ENCODE results near the gene KIRREL2. TPM values are rescaled to one million over a fixed set of nuclear protein-coding genes. Genes with fewer than 3 reads are reported as not detected.

KIRREL2 gene
- total and polyA plus RNA-seq, 9 of the 15 experiments (the other 6 are each of a cell fraction or from before 2014, with no cell fraction given), result 0.01 to 0.12 (median 0.09) TPM; not detected in 4

- TF ChIP-seq POU5F1 (IDR thresholded peaks at IDR 0.05; ENCODE audit: borderline replicate concordance, low read depth, low read length, partially characterized antibody) (no peak), ZZZ3 (IDR thresholded peaks at IDR 0.05) (no peak), GABPB1 (CRISPR knock-in tag; IDR thresholded peaks at IDR 0.05) (no peak), ZC3H11A (IDR thresholded peaks at IDR 0.05; ENCODE audit: low read depth, low read length) (no peak), POLR3A (IDR thresholded peaks at IDR 0.05; ENCODE audit: borderline replicate concordance, extremely low read depth, insufficient read depth, insufficient read length) (no peak), MAZ (CRISPR knock-in tag; conservative IDR thresholded peaks at IDR 0.05 in 1 of 2, IDR thresholded peaks at IDR 0.05 in 1 of 2) (0 out of 4 replicates have a peak, but pooled peaks of 1 of the 2 experiments have one; percentile 17), PKNOX1 (IDR thresholded peaks at IDR 0.05) (peak; percentile 35; the same call in 1 of the 2 replicates), RBM14 (IDR thresholded peaks at IDR 0.05; ENCODE audit: borderline replicate concordance, insufficient read depth, low read depth, low read length) (no peak), IRF1 (CRISPR knock-in tag; IDR thresholded peaks at IDR 0.05; ENCODE audit: borderline replicate concordance) (no peak), STAT5A (IDR thresholded peaks at IDR 0.05; ENCODE audit: borderline replicate concordance, low read length) (no peak), ZBTB33 (CRISPR knock-in tag; IDR thresholded peaks at IDR 0.05) (peak; percentile 51; the same call in 1 of the 2 replicates), NRF1 (conservative IDR thresholded peaks at IDR 0.05 in 1 of 2, IDR thresholded peaks at IDR 0.05 in 1 of 2) (peak; percentile 27 to 44; a peak in 2 of 4 replicates), RREB1 (CRISPR knock-in tag; IDR thresholded peaks at IDR 0.05) (no peak), EHMT2 (IDR thresholded peaks at IDR 0.05) (no peak), CGGBP1 (CRISPR knock-in tag; IDR thresholded peaks at IDR 0.05) (no peak), ZFP1 (CRISPR knock-in tag; IDR thresholded peaks at IDR 0.05) (no peak)
Observed at GRCh38 chr19:35860818-35861639, 4.3 kb downstream of the KIRREL2 start (continued).
